Naive thymus-derived CD4-positive, alpha-beta T cell (primary cell): ENCODE measurements around the gene VCAN. TPM values are rescaled to one million over a fixed set of nuclear protein-coding genes. Genes with fewer than 3 reads are reported as not detected.

Experiments
- ATAC-seq: fragments of 150-1000 bp; cut with Tn5 transposase; 2 replicates; pipeline ENCODE4 v1.10.0; 2021; ENCODE audit warnings: mild to moderate bottlenecking, moderate library complexity
- CTCF ChIA-PET: fragments of 350-600 bp; sonication (Branson Sonifier 250); formaldehyde crosslinking; loops from one replicate; lab custom pipeline; 2021; ENCODE audit warnings: antibody characterized with exemption; lab: Charles Lee
- POLR2A ChIA-PET: fragments of 350-600 bp; sonication (Branson Sonifier 250); formaldehyde crosslinking; loops from one replicate; lab custom pipeline; 2021; ENCODE audit warnings: antibody characterized with exemption, inconsistent platforms; lab: Charles Lee
- DNase-seq, 9 donors: peaks; one replicate each; pipeline versions ENCODE4 v3.0.0 to v3.0.0-alpha.2; 2020 to 2022; ENCODE audit warnings: mixed read lengths in 1 of 9
- H3K27ac ChIP-seq: one replicate; pipeline ENCODE4 v1.7.0; 2013; ENCODE audit warnings: mild to moderate bottlenecking, low read depth, low read length, moderate library complexity
- H3K27me3 ChIP-seq, 2 donors: one replicate each; pipeline ENCODE4 v1.7.0; 2013; ENCODE audit warnings: low read length in 2 of 2, mild to moderate bottlenecking in 2 of 2, moderate library complexity in 2 of 2; ENCODE audit not compliant: control insufficient read depth in 2 of 2, insufficient read depth in 2 of 2
- H3K36me3 ChIP-seq, 3 experiments: 1 replicate in 2 of 3; 2 replicates in 1 of 3; pipeline ENCODE4 v1.7.0; 2013; ENCODE audit warnings: low read length in 3 of 3, mild to moderate bottlenecking in 3 of 3, moderate library complexity in 1 of 3; ENCODE audit not compliant: insufficient read depth in 3 of 3, control insufficient read depth in 2 of 3
- H3K4me1 ChIP-seq, 2 donors: one replicate each; pipeline ENCODE4 v1.7.0; 2013; ENCODE audit warnings: low read length in 2 of 2, mild to moderate bottlenecking in 2 of 2, moderate library complexity in 1 of 2; ENCODE audit not compliant: control insufficient read depth in 2 of 2, insufficient read depth in 2 of 2
- H3K4me3 ChIP-seq: 2 replicates; pipeline ENCODE4 v1.7.0; 2013; ENCODE audit warnings: mild to moderate bottlenecking, low read length
- H3K9me3 ChIP-seq, 3 experiments: 1 replicate in 2 of 3; 2 replicates in 1 of 3; pipeline ENCODE4 v1.7.0; 2013; ENCODE audit warnings: low read length in 3 of 3; ENCODE audit not compliant: control insufficient read depth in 2 of 3
- H3K27ac Mint-ChIP-seq, 9 donors: one replicate each; pipeline ENCODE4 v1.8.0; 2020 to 2022; ENCODE audit warnings: mixed read lengths in 9 of 9, mild to moderate bottlenecking in 8 of 9, moderate library complexity in 5 of 9, inconsistent platforms in 2 of 9
- H3K27me3 Mint-ChIP-seq, 5 donors: one replicate each; pipeline ENCODE4 v1.8.0; 2021 to 2022; ENCODE audit warnings: mixed read lengths in 5 of 5, mild to moderate bottlenecking in 1 of 5
- H3K36me3 Mint-ChIP-seq, 5 donors: one replicate each; pipeline ENCODE4 v1.8.0; 2020 to 2022; ENCODE audit warnings: mixed read lengths in 5 of 5, mild to moderate bottlenecking in 3 of 5, inconsistent platforms in 1 of 5
- H3K4me1 Mint-ChIP-seq, 7 donors: one replicate each; pipeline ENCODE4 v1.8.0; 2020 to 2022; ENCODE audit warnings: mixed read lengths in 7 of 7, mild to moderate bottlenecking in 3 of 7, inconsistent platforms in 1 of 7
- H3K4me3 Mint-ChIP-seq, 10 donors: one replicate each; pipeline ENCODE4 v1.8.0; 2020 to 2022; ENCODE audit warnings: mild to moderate bottlenecking in 10 of 10, mixed read lengths in 10 of 10, moderate library complexity in 6 of 10, inconsistent platforms in 2 of 10
- H3K9me3 Mint-ChIP-seq, 11 donors: one replicate each; pipeline ENCODE4 v1.8.0; 2020 to 2022; ENCODE audit warnings: mixed read lengths in 11 of 11, mild to moderate bottlenecking in 4 of 11, inconsistent platforms in 1 of 11, moderate library complexity in 1 of 11
- intact Hi-C, 2 donors: fragments of 100-400 bp; cut with micrococcal nuclease; formaldehyde crosslinking; loops; one replicate each; pipeline ENCODE4 v1.15.1; 2023
- polyA plus RNA-seq, 2 donors: library from polyadenylated mRNA; unstranded; fragments of 300-500 nt; fragmentation: Illumina TruSeq; gene quantifications; one replicate each; pipeline ENCODE4 v1.2.3, GENCODE V29; 2021
- total RNA-seq, 6 experiments: library from RNA in 5 of 6; stranded (reverse) in 5 of 6; gene quantifications; 1 replicate in 5 of 6; 2 replicates in 1 of 6; pipeline ENCODE4 v1.2.3 and lab custom pipeline; 2021 to 2026

The VCAN gene
- total and polyA plus RNA-seq, 7 experiments from 2014 or later, result 0.28 to 563 (median 1.1) TPM

GRCh38 chr5:83530193-83530592 lies 58.6 kb downstream of the VCAN start:
- H3K27me3 ChIP-seq, result no peaks in the 10 kb centered on the region
- H3K4me3 ChIP-seq, result no peak overlapping the region
- ChIA-PET POLR2A (no interaction called here), CTCF (no interaction called here)
- H3K36me3 ChIP-seq, result no peaks in the 10 kb centered on the region
- H3K4me1 ChIP-seq, result no peaks in the 10 kb centered on the region
- no peaks in the 10 kb centered on the region for H3K9me3 ChIP-seq
- intact Hi-C loops, result no loop called here
- Mint-ChIP-seq H3K9me3 (no peaks in the 10 kb centered on the region), H3K4me1 (no peaks in the 10 kb centered on the region), H3K27ac (no peak overlapping the region), H3K27me3 (peaks cover 6 to 28% (median 12%) of the 10 kb centered on the region in 5 donors), H3K36me3 (no peaks in the 10 kb centered on the region), H3K4me3 (no peak overlapping the region)
- ATAC-seq (no peak), DNase-seq (no peak)
- H3K27ac ChIP-seq, result no peak overlapping the region

GRCh38 chr5:83531661-83532060 lies 60.1 kb downstream of the VCAN start:
- no peak overlapping the region for H3K4me3 Mint-ChIP-seq
- H3K27ac Mint-ChIP-seq, result no peak overlapping the region
- CTCF ChIA-PET, result no interaction called here
- POLR2A ChIA-PET, result no interaction called here
- Histone ChIP-seq H3K4me3 (no peak overlapping the region), H3K36me3 (no peaks in the 10 kb centered on the region), H3K27me3 (no peaks in the 10 kb centered on the region), H3K9me3 (no peaks in the 10 kb centered on the region), H3K27ac (no peak overlapping the region), H3K4me1 (no peaks in the 10 kb centered on the region)
- no peaks in the 10 kb centered on the region for H3K9me3 Mint-ChIP-seq
- DNase-seq (no peak), ATAC-seq (no peak)
- intact Hi-C loops, result no loop called here
- H3K4me1 Mint-ChIP-seq, result no peaks in the 10 kb centered on the region
- H3K36me3 Mint-ChIP-seq, result no peaks in the 10 kb centered on the region
- peaks cover 4 to 28% (median 15%) of the 10 kb centered on the region in 5 donors for H3K27me3 Mint-ChIP-seq

GRCh38 chr5:83538786-83539462 lies 67.4 kb downstream of the VCAN start:
- H3K36me3 ChIP-seq, result no peaks in the 10 kb centered on the region
- H3K9me3 Mint-ChIP-seq, result peaks cover 0 to 5% (median 0%) of the 10 kb centered on the region in 11 donors
- peaks cover 6 to 15% (median 11%) of the 10 kb centered on the region in 7 donors for H3K4me1 Mint-ChIP-seq
- ATAC-seq (no peak), DNase-seq (no peak)
- H3K27ac Mint-ChIP-seq, result peak overlapping the region in 1 of 9 donors; percentile 6
- H3K4me3 ChIP-seq, result no peak overlapping the region
- ChIA-PET CTCF (no interaction called here), POLR2A (no interaction called here)
- no peaks in the 10 kb centered on the region for H3K9me3 ChIP-seq
- intact Hi-C loops, result no loop called here
- H3K27me3 ChIP-seq, result no peaks in the 10 kb centered on the region
- H3K4me1 ChIP-seq, result no peaks in the 10 kb centered on the region
- no peaks in the 10 kb centered on the region for H3K36me3 Mint-ChIP-seq
- H3K27me3 Mint-ChIP-seq, result peaks cover 4 to 20% (median 8%) of the 10 kb centered on the region in 5 donors
- no peak overlapping the region for H3K27ac ChIP-seq
- peak overlapping the region in 5 of 10 donors; percentile 2 to 46 (median 5) for H3K4me3 Mint-ChIP-seq

GRCh38 chr5:83539463-83539790 lies 67.9 kb downstream of the VCAN start:
- intact Hi-C loops, result no loop called here
- H3K4me1 Mint-ChIP-seq, result peaks cover 6 to 15% (median 11%) of the 10 kb centered on the region in 7 donors
- peak overlapping the region in 1 of 9 donors; percentile 6 for H3K27ac Mint-ChIP-seq
- H3K27me3 ChIP-seq, result no peaks in the 10 kb centered on the region
- H3K9me3 ChIP-seq, result no peaks in the 10 kb centered on the region
- no peaks in the 10 kb centered on the region for H3K36me3 ChIP-seq
- CTCF ChIA-PET, result no interaction called here
- H3K4me3 Mint-ChIP-seq, result peak overlapping the region in 5 of 10 donors; percentile 2 to 46 (median 5)
- ATAC-seq (no peak), DNase-seq (no peak)
- no peaks in the 10 kb centered on the region for H3K4me1 ChIP-seq
- no peaks in the 10 kb centered on the region for H3K36me3 Mint-ChIP-seq
- H3K9me3 Mint-ChIP-seq, result peaks cover 0 to 5% (median 0%) of the 10 kb centered on the region in 11 donors
- H3K4me3 ChIP-seq, result no peak overlapping the region
- POLR2A ChIA-PET, result no interaction called here
- H3K27ac ChIP-seq, result no peak overlapping the region
- peaks cover 2 to 18% (median 6%) of the 10 kb centered on the region in 5 donors for H3K27me3 Mint-ChIP-seq

GRCh38 chr5:83540105-83540504 lies 68.6 kb downstream of the VCAN start:
- POLR2A ChIA-PET, result no interaction called here
- H3K9me3 ChIP-seq, result no peaks in the 10 kb centered on the region
- H3K27me3 ChIP-seq, result no peaks in the 10 kb centered on the region
- H3K36me3 Mint-ChIP-seq, result no peaks in the 10 kb centered on the region
- peaks cover 0 to 5% (median 0%) of the 10 kb centered on the region in 11 donors for H3K9me3 Mint-ChIP-seq
- no peak overlapping the region for H3K4me3 ChIP-seq
- no peaks in the 10 kb centered on the region for H3K36me3 ChIP-seq
- intact Hi-C loops, result no loop called here
- no peaks in the 10 kb centered on the region for H3K4me1 ChIP-seq
- H3K4me1 Mint-ChIP-seq, result peaks cover 6 to 15% (median 11%) of the 10 kb centered on the region in 7 donors
- DNase-seq, result no peak
- ATAC-seq, result no peak
- H3K4me3 Mint-ChIP-seq, result no peak overlapping the region
- no peak overlapping the region for H3K27ac Mint-ChIP-seq
- peaks cover 2 to 18% (median 6%) of the 10 kb centered on the region in 5 donors for H3K27me3 Mint-ChIP-seq
- no peak overlapping the region for H3K27ac ChIP-seq
- CTCF ChIA-PET, result no interaction called here

- no peak overlapping the region for H3K27ac Mint-ChIP-seq
- Histone ChIP-seq H3K36me3 (no peaks in the 10 kb centered on the region), H3K27ac (no peak overlapping the region), H3K9me3 (no peaks in the 10 kb centered on the region), H3K27me3 (no peaks in the 10 kb centered on the region), H3K4me3 (no peak overlapping the region), H3K4me1 (no peaks in the 10 kb centered on the region)
- CTCF ChIA-PET, result no interaction called here
- H3K27me3 Mint-ChIP-seq, result peaks cover under 1 to 18% (median 6%) of the 10 kb centered on the region in 5 donors
- peaks cover 6 to 15% (median 11%) of the 10 kb centered on the region in 7 donors for H3K4me1 Mint-ChIP-seq
- H3K4me3 Mint-ChIP-seq, result no peak overlapping the region
- POLR2A ChIA-PET, result no interaction called here
- no peaks in the 10 kb centered on the region for H3K36me3 Mint-ChIP-seq
- H3K9me3 Mint-ChIP-seq, result peaks cover 0 to 5% (median 0%) of the 10 kb centered on the region in 11 donors
- DNase-seq (no peak), ATAC-seq (no peak)
- intact Hi-C loops, result no loop called here
These were observed 69.2 kb downstream of the VCAN start for GRCh38 chr5:83540783-83541182.

- ChIA-PET CTCF (no interaction called here), POLR2A (no interaction called here)
- DNase-seq, result no peak
- H3K36me3 Mint-ChIP-seq, result no peaks in the 10 kb centered on the region
- H3K4me3 Mint-ChIP-seq, result no peak overlapping the region
- no peaks in the 10 kb centered on the region for H3K9me3 ChIP-seq
- H3K4me1 Mint-ChIP-seq, result peaks cover 6 to 15% (median 11%) of the 10 kb centered on the region in 7 donors
- no peak overlapping the region for H3K27ac ChIP-seq
- H3K9me3 Mint-ChIP-seq, result peaks cover 0 to 3% (median 0%) of the 10 kb centered on the region in 11 donors
- intact Hi-C loops, result no loop called here
- H3K4me3 ChIP-seq, result no peak overlapping the region
- no peaks in the 10 kb centered on the region for H3K36me3 ChIP-seq
- no peaks in the 10 kb centered on the region for H3K27me3 ChIP-seq
- no peak overlapping the region for H3K27ac Mint-ChIP-seq
- peaks cover 0 to 9% (median 0%) of the 10 kb centered on the region in 5 donors for H3K27me3 Mint-ChIP-seq
- no peak for ATAC-seq
- no peaks in the 10 kb centered on the region for H3K4me1 ChIP-seq
These were observed 71.3 kb downstream of the VCAN start for GRCh38 chr5:83542839-83543238.
